T-cell (primary cell): ENCODE data around the gene RAB26. TPM values are rescaled to one million over a fixed set of nuclear protein-coding genes. Genes with fewer than 3 reads are reported as not detected.
"Not testable (repeated sequence)": the region's sequence is repeated elsewhere in the genome, so short reads cannot be mapped to it uniquely, and the experiment has no call there.

ENCODE experiments used
- ATAC-seq, 4 experiments: fragments of 200-7000 bp in 3 of 4; fragments of 150-1000 bp in 1 of 4; cut with Tn5 transposase; replicated peaks in 1 of 4; 1 replicate in 3 of 4; 2 replicates in 1 of 4; pipeline ENCODE4 v1.10.0; 2021; ENCODE audit warnings: moderate library complexity in 3 of 4, mild to moderate bottlenecking in 2 of 4, moderate number of reproducible peaks in 1 of 4
- CTCF ChIA-PET, 2 donors: fragments of 300-600 bp; sonication (Branson Sonifier 250); formaldehyde crosslinking; loops; one replicate each; lab custom pipeline; 2022; ENCODE audit warnings: antibody characterized with exemption in 2 of 2; lab: Charles Lee
- POLR2A ChIA-PET, 2 donors: fragments of 300-600 bp; sonication (Branson Sonifier 250); formaldehyde crosslinking; loops; one replicate each; lab custom pipeline; 2022; ENCODE audit warnings: antibody characterized with exemption in 2 of 2; lab: Charles Lee
- DNase-seq, 35 experiments: peaks; one replicate each; pipeline versions ENCODE4 v3.0.0 to v3.0.0-alpha.2; 2013 to 2023
- H3K27ac ChIP-seq: one replicate; pipeline ENCODE4 v1.5.1; 2013; ENCODE audit warnings: low read length
- H3K27me3 ChIP-seq, 2 experiments: replicated peaks in 1 of 2; 1 replicate in 1 of 2; 2 replicates in 1 of 2; pipeline versions ENCODE4 v1.6.1 to v1.7.0; 2013; ENCODE audit warnings: low read length in 1 of 2, mixed read lengths in 1 of 2; ENCODE audit not compliant: control insufficient read depth in 2 of 2, insufficient read depth in 2 of 2; ENCODE audit errors: extremely low read depth in 1 of 2
- H3K36me3 ChIP-seq, 2 donors: 1 replicate in 1 of 2; 2 replicates in 1 of 2; pipeline versions ENCODE4 v1.6.1 to v1.7.0; 2013; ENCODE audit warnings: low read length in 1 of 2; ENCODE audit not compliant: control insufficient read depth in 2 of 2, insufficient read depth in 1 of 2; ENCODE audit errors: extremely low read depth in 1 of 2
- H3K4me1 ChIP-seq, 2 experiments: 1 replicate in 1 of 2; 2 replicates in 1 of 2; pipeline versions ENCODE4 v1.6.1 to v1.7.0; 2013; ENCODE audit warnings: low read length in 2 of 2, mixed read lengths in 1 of 2; ENCODE audit not compliant: insufficient read depth in 2 of 2, control insufficient read depth in 1 of 2; ENCODE audit errors: extremely low read depth in 1 of 2
- H3K4me3 ChIP-seq, 2 donors: 1 replicate in 1 of 2; 2 replicates in 1 of 2; pipeline versions ENCODE4 v1.5.1 to v1.7.0; 2013; ENCODE audit warnings: mild to moderate bottlenecking in 2 of 2, low read length in 1 of 2, moderate library complexity in 1 of 2; ENCODE audit not compliant: control insufficient read depth in 1 of 2; ENCODE audit errors: extremely low read depth in 1 of 2
- H3K9me3 ChIP-seq: 2 replicates; pipeline ENCODE4 v1.7.0; 2013
- H3K27ac Mint-ChIP-seq, 2 donors: one replicate each; pipeline ENCODE4 v1.8.0; 2020 to 2021; ENCODE audit warnings: mild to moderate bottlenecking in 2 of 2, mixed read lengths in 2 of 2
- H3K27me3 Mint-ChIP-seq, 2 donors: one replicate each; pipeline ENCODE4 v1.8.0; 2021 to 2022; ENCODE audit warnings: mixed read lengths in 2 of 2
- H3K36me3 Mint-ChIP-seq: one replicate; pipeline ENCODE4 v1.8.0; 2021; ENCODE audit warnings: mixed read lengths
- H3K4me1 Mint-ChIP-seq, 3 donors: one replicate each; pipeline ENCODE4 v1.8.0; 2020 to 2022; ENCODE audit warnings: mixed read lengths in 3 of 3, mild to moderate bottlenecking in 1 of 3
- H3K4me3 Mint-ChIP-seq, 3 donors: one replicate each; pipeline ENCODE4 v1.8.0; 2020 to 2022; ENCODE audit warnings: mild to moderate bottlenecking in 3 of 3, mixed read lengths in 3 of 3, moderate library complexity in 3 of 3
- H3K9me3 Mint-ChIP-seq, 3 donors: one replicate each; pipeline ENCODE4 v1.8.0; 2020 to 2022; ENCODE audit warnings: mixed read lengths in 3 of 3
- WGBS: methylation state at CpG from one replicate; pipeline ENCODE4 v1.1.5; 2013; ENCODE audit warnings: missing lambda C conversion rate; ENCODE audit not compliant: insufficient coverage; 5-methylcytosine and 5-hydroxymethylcytosine counted together
- total RNA-seq, 35 experiments: library from RNA in 6 of 35; stranded (reverse) in 6 of 35; fragments of 120-200 nt in 1 of 35; gene quantifications; one replicate each; pipeline versions ENCODE4 v1.2.1 to v1.2.4 and lab custom pipeline; 2013 to 2026

RAB26 gene
- total RNA-seq, 5 donors from 2014 or later (not counting 1 experiment from before 2014, with no cell fraction given): 0.19 to 0.66 TPM; not detected in 3

DNA sequence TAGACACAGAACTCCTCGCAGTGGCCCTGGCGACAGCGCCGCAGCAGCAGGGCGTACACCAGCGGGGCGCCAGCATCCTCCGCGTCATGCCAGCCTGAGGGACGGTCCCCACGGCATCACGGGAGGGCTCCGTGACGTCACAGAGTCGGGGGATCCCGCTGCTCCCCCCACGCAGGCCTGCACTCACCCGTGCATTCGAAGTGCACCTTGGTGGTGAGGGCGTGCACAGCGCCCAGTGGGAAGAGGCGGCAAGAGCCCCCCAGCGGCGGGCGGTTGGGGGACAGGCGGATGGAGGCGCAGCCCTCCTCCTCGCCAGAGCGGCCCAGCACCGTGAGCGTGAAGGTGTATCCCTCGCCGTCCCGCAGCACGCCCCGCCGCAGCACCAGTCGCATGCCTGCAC is 42.2 kb upstream of the RAB26 start:
- not testable (repeated sequence) for H3K4me3 Mint-ChIP-seq, H3K9me3 Mint-ChIP-seq, H3K36me3 ChIP-seq

GRCh38 chr16:2107121-2107790 is 41.2 kb upstream of the RAB26 start:
- 85% methylated on average over 7 of the region's 17 CpGs for WGBS
- H3K4me1 Mint-ChIP-seq, H3K9me3 Mint-ChIP-seq, ATAC-seq, H3K27me3 ChIP-seq, CTCF ChIA-PET, POLR2A ChIA-PET, H3K27me3 Mint-ChIP-seq, H3K4me1 ChIP-seq, H3K36me3 Mint-ChIP-seq, DNase-seq, H3K4me3 ChIP-seq, H3K27ac ChIP-seq, H3K4me3 Mint-ChIP-seq, H3K9me3 ChIP-seq, H3K27ac Mint-ChIP-seq, H3K36me3 ChIP-seq: not testable (repeated sequence)

More for the DNA sequence above, 42.2 kb upstream of the RAB26 start:
- H3K4me3 ChIP-seq, ATAC-seq, H3K27me3 ChIP-seq, H3K36me3 Mint-ChIP-seq, H3K27ac ChIP-seq, DNase-seq, H3K4me1 ChIP-seq, H3K27me3 Mint-ChIP-seq, H3K9me3 ChIP-seq, H3K27ac Mint-ChIP-seq, CTCF ChIA-PET, POLR2A ChIA-PET, H3K4me1 Mint-ChIP-seq: not testable (repeated sequence)
- WGBS: 95% methylated on average over 26 of the region's 38 CpGs

GRCh38 chr16:2107791-2108125 is 40.7 kb upstream of the RAB26 start:
- WGBS: 100% methylated on average over 4 of the region's 23 CpGs
- H3K4me3 Mint-ChIP-seq, H3K27me3 ChIP-seq, H3K36me3 Mint-ChIP-seq, H3K9me3 Mint-ChIP-seq, DNase-seq, H3K27ac ChIP-seq, H3K27ac Mint-ChIP-seq, H3K4me1 ChIP-seq, H3K9me3 ChIP-seq, H3K27me3 Mint-ChIP-seq, H3K36me3 ChIP-seq, POLR2A ChIA-PET, CTCF ChIA-PET, H3K4me1 Mint-ChIP-seq, ATAC-seq, H3K4me3 ChIP-seq: not testable (repeated sequence)

DNA sequence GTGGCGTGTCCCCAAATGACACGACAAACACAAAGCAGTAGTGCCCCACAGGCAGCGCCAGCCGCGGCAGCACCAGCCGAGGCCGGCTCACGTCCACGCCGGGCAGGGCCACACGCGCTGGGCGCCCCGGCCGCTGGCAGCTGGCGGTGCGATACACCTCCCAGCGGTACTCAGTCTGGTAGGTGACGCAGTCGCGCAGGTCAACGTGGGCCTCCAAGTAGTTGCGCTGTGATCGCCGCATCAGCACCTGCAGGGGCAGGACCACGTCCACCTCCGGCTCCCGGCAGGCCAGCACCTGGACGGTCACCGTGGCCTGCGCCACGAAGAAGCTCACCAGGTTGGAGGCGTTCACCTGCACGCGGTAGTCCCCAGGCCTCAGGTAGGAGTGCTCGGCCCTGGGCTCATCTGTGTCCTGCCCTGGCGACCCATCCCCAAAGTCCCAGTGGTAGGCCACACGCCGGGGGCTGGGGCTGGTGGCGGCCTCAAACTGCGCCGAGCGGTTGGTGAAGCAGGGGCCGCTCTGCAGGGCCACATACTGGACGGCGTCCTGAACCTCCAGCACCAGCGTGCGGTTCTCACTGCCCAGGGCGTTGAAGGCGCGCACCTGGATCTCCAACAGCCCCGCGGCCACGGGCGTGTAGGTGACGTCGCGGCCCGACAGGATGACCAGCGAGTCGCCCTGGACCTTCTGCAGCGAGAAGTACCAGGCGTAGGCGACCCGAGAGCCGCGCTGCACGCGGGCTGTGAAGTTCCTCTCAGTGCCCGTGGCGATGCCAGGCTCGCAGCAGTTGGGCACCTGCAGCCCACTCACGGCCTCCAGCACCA is 39.8 kb upstream of the RAB26 start:
- 98% methylated on average over 65 of the region's 73 CpGs for WGBS
- ATAC-seq, H3K36me3 Mint-ChIP-seq, H3K4me1 Mint-ChIP-seq, H3K4me1 ChIP-seq, H3K27me3 ChIP-seq, H3K27me3 Mint-ChIP-seq, H3K9me3 ChIP-seq, DNase-seq, H3K27ac Mint-ChIP-seq, H3K9me3 Mint-ChIP-seq, H3K4me3 ChIP-seq, CTCF ChIA-PET, H3K27ac ChIP-seq, POLR2A ChIA-PET, H3K36me3 ChIP-seq, H3K4me3 Mint-ChIP-seq: not testable (repeated sequence)

DNA sequence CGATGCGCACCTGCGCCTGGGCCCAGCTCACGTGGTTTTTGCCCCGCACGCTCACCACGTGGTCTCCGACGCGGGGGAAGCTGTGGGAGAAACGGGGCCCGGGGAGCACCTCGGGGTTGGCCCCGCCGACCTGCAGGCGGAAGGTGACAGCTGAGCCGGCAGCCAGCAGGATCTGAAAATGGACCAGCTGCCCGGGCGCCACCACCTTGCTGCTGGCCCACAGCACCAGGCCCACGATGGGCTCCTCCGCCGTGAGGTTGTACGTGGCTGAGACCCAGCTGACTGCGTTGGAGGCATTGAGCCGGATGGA is 39.2 kb upstream of the RAB26 start:
- H3K4me1 ChIP-seq, H3K36me3 Mint-ChIP-seq, POLR2A ChIA-PET, H3K9me3 Mint-ChIP-seq, H3K27ac ChIP-seq, ATAC-seq, H3K27me3 ChIP-seq, H3K4me3 Mint-ChIP-seq, H3K27me3 Mint-ChIP-seq, DNase-seq, H3K4me3 ChIP-seq, H3K36me3 ChIP-seq, H3K4me1 Mint-ChIP-seq, CTCF ChIA-PET, H3K27ac Mint-ChIP-seq, H3K9me3 ChIP-seq: not testable (repeated sequence)
- WGBS: 92% methylated on average over 21 of the region's 25 CpGs

DNA sequence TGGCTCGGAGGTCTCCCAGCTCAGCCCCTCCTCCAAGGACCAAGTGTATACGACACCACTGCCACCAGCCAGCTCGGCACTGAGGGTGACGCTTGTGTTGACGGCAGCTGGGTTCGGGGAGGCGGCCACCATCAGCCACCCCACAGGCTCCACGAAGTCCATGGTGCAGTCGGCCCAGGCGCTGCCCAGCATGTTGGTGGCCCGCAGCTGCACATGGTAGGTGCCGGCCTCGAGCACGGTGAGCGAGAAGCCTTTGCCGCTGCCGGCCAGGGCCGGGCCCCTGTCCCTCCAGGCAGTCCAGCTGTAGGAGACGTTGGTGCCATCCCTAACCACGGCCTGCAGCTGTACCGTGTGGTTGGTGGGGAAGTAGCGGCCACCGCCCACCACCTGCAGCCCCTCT is 38.6 kb upstream of the RAB26 start:
- CTCF ChIA-PET, H3K27me3 ChIP-seq, H3K27me3 Mint-ChIP-seq, H3K4me3 Mint-ChIP-seq, POLR2A ChIA-PET, ATAC-seq, H3K9me3 Mint-ChIP-seq, H3K36me3 ChIP-seq, H3K27ac Mint-ChIP-seq, H3K4me3 ChIP-seq, H3K9me3 ChIP-seq, H3K27ac ChIP-seq, H3K4me1 ChIP-seq, H3K36me3 Mint-ChIP-seq, DNase-seq, H3K4me1 Mint-ChIP-seq: not testable (repeated sequence)
- 98% methylated on average over 7 of the region's 23 CpGs for WGBS
